GM12878 (cell line): ENCODE measurements around the gene FERD3L.

Experiments used
- CBX3 ChIP-seq: fragments of 200-600 bp; sonication (generic); IDR thresholded peaks from 2 replicates; pipeline ENCODE4 v1.6.1; 2016; ENCODE audit warnings: low read depth, borderline replicate concordance
- EP300 ChIP-seq, 2 experiments: fragments of 150-350 bp in 1 of 2; IDR thresholded peaks; 2 replicates each; pipeline ENCODE4 v1.6.1; 2011 to 2012; ENCODE audit warnings: low read depth in 2 of 2, low read length in 2 of 2, borderline replicate concordance in 1 of 2, improper control_type of control experiment in 1 of 2, inconsistent platforms in 1 of 2; ENCODE audit not compliant: control insufficient read depth in 1 of 2
- MTA2 ChIP-seq: fragments of 450-650 bp; IDR thresholded peaks from 2 replicates; pipeline ENCODE4 v1.6.1; 2016; ENCODE audit warnings: low read depth, mild to moderate bottlenecking, moderate library complexity
- POLR2AphosphoS5 ChIP-seq: IDR thresholded peaks from 2 replicates; pipeline ENCODE4 v1.6.1; 2011; ENCODE audit warnings: mild to moderate bottlenecking, low read length, inconsistent platforms
- RB1 ChIP-seq: fragments of 450-650 bp; formaldehyde crosslinking; IDR thresholded peaks from 2 replicates; pipeline ENCODE4 v1.6.1; 2017; ENCODE audit warnings: mild to moderate bottlenecking, borderline replicate concordance
- RFX5 ChIP-seq: IDR thresholded peaks from 2 replicates; pipeline ENCODE4 v1.6.1; 2011; ENCODE audit warnings: low read depth, low read length, improper control_type of control experiment
- TF ChIP-seq, protein P1 (sequence below), 3 experiments: IDR thresholded peaks in 2 of 3; conservative IDR thresholded peaks in 1 of 3; 2 replicates each; pipeline ENCODE4 v1.5.1; 2011; ENCODE audit warnings: low read depth in 3 of 3, low read length in 3 of 3, mild to moderate bottlenecking in 3 of 3, control low read depth in 2 of 3, moderate library complexity in 2 of 3, inconsistent platforms in 1 of 3, mixed read lengths in 1 of 3; ENCODE audit not compliant: control insufficient read depth in 2 of 3, insufficient read depth in 1 of 3; ENCODE audit errors: extremely low read depth in 1 of 3
- TF ChIP-seq, protein P2 (sequence below): IDR thresholded peaks from 2 replicates; pipeline ENCODE4 v1.6.1; 2012; ENCODE audit warnings: low read length, inconsistent platforms

DNA sequence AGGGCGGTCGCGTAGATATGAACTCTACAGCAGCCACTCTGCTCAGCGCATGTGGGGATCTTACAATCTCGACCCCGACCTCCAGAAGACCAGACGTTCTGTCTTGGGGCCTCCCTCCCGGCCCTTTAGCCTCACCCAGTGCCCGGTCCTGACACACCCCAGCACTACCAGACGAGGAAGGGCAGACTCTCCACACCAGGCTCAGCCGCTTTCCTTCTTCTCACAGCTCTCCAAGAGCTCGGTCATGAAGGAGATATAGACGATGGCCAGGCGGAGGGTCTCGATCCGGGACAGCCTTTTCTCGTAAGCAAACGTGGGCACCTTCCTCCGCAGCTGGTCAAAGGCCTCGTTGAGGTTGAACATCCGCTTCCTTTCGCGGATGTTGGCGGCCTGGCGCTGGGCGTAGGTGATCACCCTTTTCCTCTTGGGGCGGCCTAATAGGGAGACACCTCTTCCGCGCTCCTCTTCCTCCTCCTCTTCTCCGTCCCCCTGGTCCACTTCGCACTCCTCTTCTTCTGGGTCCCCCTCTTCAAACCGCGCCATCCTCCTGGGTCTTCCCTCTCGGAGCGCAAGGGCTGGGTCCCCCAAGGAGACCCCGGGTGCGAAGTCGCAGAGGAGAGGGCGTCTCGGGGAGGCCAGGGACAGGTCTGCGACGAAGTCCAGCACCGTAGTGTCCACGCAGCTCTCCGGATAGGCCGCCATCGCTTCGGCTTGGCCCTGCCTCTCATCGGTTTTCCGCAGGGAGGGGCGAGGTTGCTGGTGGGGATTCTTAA is at the start of gene FERD3L:
- no peak for TF ChIP-seq RFX5
- no peak for TF ChIP-seq MTA2
- TF ChIP-seq POLR2AphosphoS5: no peak
- no peak for TF ChIP-seq RB1
- TF ChIP-seq, protein P1, sequence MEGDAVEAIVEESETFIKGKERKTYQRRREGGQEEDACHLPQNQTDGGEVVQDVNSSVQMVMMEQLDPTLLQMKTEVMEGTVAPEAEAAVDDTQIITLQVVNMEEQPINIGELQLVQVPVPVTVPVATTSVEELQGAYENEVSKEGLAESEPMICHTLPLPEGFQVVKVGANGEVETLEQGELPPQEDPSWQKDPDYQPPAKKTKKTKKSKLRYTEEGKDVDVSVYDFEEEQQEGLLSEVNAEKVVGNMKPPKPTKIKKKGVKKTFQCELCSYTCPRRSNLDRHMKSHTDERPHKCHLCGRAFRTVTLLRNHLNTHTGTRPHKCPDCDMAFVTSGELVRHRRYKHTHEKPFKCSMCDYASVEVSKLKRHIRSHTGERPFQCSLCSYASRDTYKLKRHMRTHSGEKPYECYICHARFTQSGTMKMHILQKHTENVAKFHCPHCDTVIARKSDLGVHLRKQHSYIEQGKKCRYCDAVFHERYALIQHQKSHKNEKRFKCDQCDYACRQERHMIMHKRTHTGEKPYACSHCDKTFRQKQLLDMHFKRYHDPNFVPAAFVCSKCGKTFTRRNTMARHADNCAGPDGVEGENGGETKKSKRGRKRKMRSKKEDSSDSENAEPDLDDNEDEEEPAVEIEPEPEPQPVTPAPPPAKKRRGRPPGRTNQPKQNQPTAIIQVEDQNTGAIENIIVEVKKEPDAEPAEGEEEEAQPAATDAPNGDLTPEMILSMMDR (IDR thresholded peaks at IDR 0.05 in 2 of 3, conservative IDR thresholded peaks at IDR 0.05 in 1 of 3; ENCODE audit: control insufficient read depth in 2 of 3, extremely low read depth in 1 of 3, insufficient read depth in 1 of 3, low read depth in 3 of 3, low read length in 3 of 3): no peak
- no peak for TF ChIP-seq CBX3
- TF ChIP-seq, protein P2, sequence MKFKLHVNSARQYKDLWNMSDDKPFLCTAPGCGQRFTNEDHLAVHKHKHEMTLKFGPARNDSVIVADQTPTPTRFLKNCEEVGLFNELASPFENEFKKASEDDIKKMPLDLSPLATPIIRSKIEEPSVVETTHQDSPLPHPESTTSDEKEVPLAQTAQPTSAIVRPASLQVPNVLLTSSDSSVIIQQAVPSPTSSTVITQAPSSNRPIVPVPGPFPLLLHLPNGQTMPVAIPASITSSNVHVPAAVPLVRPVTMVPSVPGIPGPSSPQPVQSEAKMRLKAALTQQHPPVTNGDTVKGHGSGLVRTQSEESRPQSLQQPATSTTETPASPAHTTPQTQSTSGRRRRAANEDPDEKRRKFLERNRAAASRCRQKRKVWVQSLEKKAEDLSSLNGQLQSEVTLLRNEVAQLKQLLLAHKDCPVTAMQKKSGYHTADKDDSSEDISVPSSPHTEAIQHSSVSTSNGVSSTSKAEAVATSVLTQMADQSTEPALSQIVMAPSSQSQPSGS: no peak
- TF ChIP-seq EP300 (IDR thresholded peaks at IDR 0.05; ENCODE audit: borderline replicate concordance in 1 of 2, control insufficient read depth in 1 of 2, low read depth in 2 of 2, low read length in 2 of 2): no peak
